ENCODE data around the gene PACS2. TPM values are rescaled to one million over a fixed set of nuclear protein-coding genes. Genes with fewer than 3 reads are reported as not detected.

The PACS2 gene
- total and polyA plus RNA-seq, 2 of the 4 experiments (the other 2 are of a cell fraction) = 15.6 to 32.2 TPM

- CTCF ChIA-PET = no interaction called here
- no peak for TF ChIP-seq SMC3 (IDR thresholded peaks at IDR 0.05; ENCODE audit: low read depth, low read length)
Observed at GRCh38 chr14:105268736-105269354, 45.7 kb upstream of the PACS2 start.

More at GRCh38 chr14:105268736-105269354, 45.7 kb upstream of the PACS2 start:
- Histone ChIP-seq H4K20me1 (ENCODE audit: insufficient read depth, low read length) (peaks cover 10% of the 10 kb centered on the region), H3K4me2 (ENCODE audit: low read depth, low read length) (no peak overlapping the region), H4K91ac (ENCODE audit: insufficient read depth, low read depth, low read length) (no peak overlapping the region), H3K9me1 (ENCODE audit: insufficient read depth, low read length) (0 out of 2 replicates have a peak, but pooled peaks cover 5% of the 10 kb centered on the region), H3K23ac (ENCODE audit: low read depth, low read length) (no peak overlapping the region), H3K27me3 (ENCODE audit: control insufficient read depth, insufficient read depth, low read length) (no peaks in the 10 kb centered on the region), H3K14ac (replicated peaks; ENCODE audit: low read depth, low read length) (no peak overlapping the region), H2AK5ac (ENCODE audit: low read depth, low read length) (no peak overlapping the region), H2BK120ac (ENCODE audit: low read depth, low read length) (no peak overlapping the region), H3K4me1 (ENCODE audit: control insufficient read depth, insufficient read depth, low read length) (no peaks in the 10 kb centered on the region), H3K36me3 (ENCODE audit: control insufficient read depth, insufficient read depth, low read length) (peaks cover 9% of the 10 kb centered on the region), H2BK20ac (ENCODE audit: low read depth, low read length) (no peak overlapping the region), H3K9me3 (ENCODE audit: control insufficient read depth, insufficient read depth, low read length) (no peaks in the 10 kb centered on the region), H3K79me1 (ENCODE audit: low read depth in 1 of 2, low read length in 2 of 2) (peaks cover 0 to 19% of the 10 kb centered on the region in 2 experiments; a peak in 2 of 4 replicates), H2AK9ac (replicated peaks; ENCODE audit: low read depth, low read length, poor library complexity) (no peak overlapping the region), H3K4me3 (ENCODE audit: insufficient read depth, low read depth, low read length) (no peak overlapping the region), H3K4ac (ENCODE audit: low read depth, low read length) (no peak overlapping the region), H2BK15ac (ENCODE audit: low read depth, low read length) (no peak overlapping the region), H4K8ac (ENCODE audit: low read depth in 2 of 2, low read length in 2 of 2) (no peak overlapping the region), H3K9ac (ENCODE audit: low read depth, low read length) (no peak overlapping the region), H4K5ac (ENCODE audit: low read depth, low read length) (no peak overlapping the region), H3K56ac (ENCODE audit: extremely low read depth, insufficient read depth, low read length) (no peak overlapping the region), H3K18ac (ENCODE audit: low read depth, low read length) (no peak overlapping the region), H2BK5ac (ENCODE audit: low read depth, low read length, poor library complexity, severe bottlenecking) (no peak overlapping the region), H3K27ac (ENCODE audit: insufficient read depth, low read length) (no peak overlapping the region), H2AFZ (replicated peaks; ENCODE audit: low read length, poor library complexity) (no peak overlapping the region)
- no peak for DNase-seq
- BruUV-seq (replicated peaks) = no TSS peak
- ATAC-seq (ENCODE audit: low read depth) = no peak
- dilution Hi-C loops (cut with HindIII; ENCODE audit: low sequenced_read_pairs, unreplicated experiment) = no loop called here
- intact Hi-C loops (cut with micrococcal nuclease) = no loop called here
- in situ Hi-C loops (cut with MboI; ENCODE audit: low sequenced_read_pairs) = no loop called here
- 100% methylated on average over 3 of the region's 18 CpGs; no CpG with 5 or more reads in 1 of the 2 experiments for WGBS, 2 experiments (ENCODE audit: extremely low coverage in 2 of 2, insufficient read length in 1 of 2)
- POLR2A ChIA-PET (ENCODE audit: unreplicated experiment) = no interaction called here

All from IMR-90 (cell line).